ENCODE measurements around the gene ADTRP. TPM values are rescaled to one million over a fixed set of nuclear protein-coding genes. Genes with fewer than 3 reads are reported as not detected.

ADTRP gene
- total RNA-seq, 1 experiment from 2014 or later = not detected

DNA sequence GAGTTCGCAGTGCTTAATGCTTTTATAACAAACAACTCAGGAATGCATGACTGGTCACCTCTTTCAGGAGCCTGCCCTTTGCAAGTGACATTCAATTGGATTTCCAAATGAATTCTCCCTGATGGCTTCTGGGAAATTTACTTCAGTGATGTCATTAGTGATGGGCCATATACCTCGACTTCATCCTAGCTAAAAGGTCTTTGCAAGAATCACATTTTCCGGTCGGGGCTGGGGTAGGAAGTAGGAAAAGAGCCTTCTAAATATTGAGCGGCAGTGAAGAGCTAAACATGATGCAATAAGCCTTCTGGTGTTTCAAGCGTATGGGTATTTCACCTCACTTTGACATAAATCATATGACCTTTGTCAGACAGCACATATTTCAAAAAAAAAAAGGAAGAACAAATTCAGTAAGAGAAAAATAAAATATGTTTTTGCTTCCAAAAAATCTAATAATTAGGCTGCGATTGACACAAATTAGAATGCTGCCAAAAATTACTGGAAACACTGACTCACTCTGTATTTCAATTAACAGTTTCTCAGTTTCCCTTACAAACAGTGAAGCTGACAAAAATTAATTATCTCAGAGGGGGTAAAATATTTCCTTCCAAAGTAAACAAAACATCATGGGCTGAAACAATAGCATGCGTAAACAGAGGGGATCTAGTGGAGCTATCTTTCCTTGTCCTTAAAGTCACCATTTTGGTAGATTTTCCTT is 39.8 kb downstream of the ADTRP start:
- no peak for DNase-seq
- Histone ChIP-seq H3K9me3 (replicated peaks) (no peaks in the 10 kb centered on the region), H3K4me3 (no peak overlapping the region), H3K4me1 (no peaks in the 10 kb centered on the region), H3K27ac (no peak overlapping the region), H3K27me3 (no peaks in the 10 kb centered on the region), H3K36me3 (no peaks in the 10 kb centered on the region)

DNA sequence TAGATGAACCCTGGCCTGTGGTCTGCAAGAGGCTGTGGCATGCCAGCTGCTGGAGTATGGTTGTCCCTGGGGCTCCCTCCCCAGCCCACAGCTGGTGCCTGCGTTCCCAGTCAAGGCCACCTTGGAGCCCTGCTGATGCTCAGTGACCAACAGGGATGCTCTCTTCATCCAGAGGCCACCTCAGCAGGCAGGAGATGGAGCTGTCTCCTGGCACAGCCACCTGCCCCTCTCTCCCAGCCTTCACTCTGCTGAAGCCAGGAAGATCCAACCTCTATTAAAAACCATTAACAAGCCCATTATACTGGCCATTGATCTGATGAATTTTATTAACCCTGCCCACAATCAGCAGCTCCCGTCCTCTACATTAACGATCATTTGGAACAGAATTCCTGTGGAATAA is 40.4 kb downstream of the ADTRP start:
- H3K27ac ChIP-seq = no peak overlapping the region
- no peaks in the 10 kb centered on the region for H3K4me1 ChIP-seq
- no peaks in the 10 kb centered on the region for H3K27me3 ChIP-seq
- no peak for DNase-seq
- H3K9me3 ChIP-seq (replicated peaks) = no peaks in the 10 kb centered on the region
- H3K4me3 ChIP-seq = no peak overlapping the region
- H3K36me3 ChIP-seq = no peaks in the 10 kb centered on the region

- Histone ChIP-seq H3K36me3 (no peaks in the 10 kb centered on the region), H3K27ac (no peak overlapping the region), H3K4me3 (no peak overlapping the region), H3K4me1 (no peaks in the 10 kb centered on the region), H3K9me3 (replicated peaks) (no peaks in the 10 kb centered on the region), H3K27me3 (no peaks in the 10 kb centered on the region)
- DNase-seq = no peak
Measured at GRCh38 chr6:11736601-11737000, 42.0 kb downstream of the ADTRP start.

- H3K27me3 ChIP-seq = no peaks in the 10 kb centered on the region
- no peaks in the 10 kb centered on the region for H3K36me3 ChIP-seq
- H3K4me3 ChIP-seq = no peak overlapping the region
Measured at GRCh38 chr6:11734861-11735613, 43.6 kb downstream of the ADTRP start.

GRCh38 chr6:11732036-11732631 is 46.5 kb downstream of the ADTRP start:
- no peak for DNase-seq
- H3K4me3 ChIP-seq = no peak overlapping the region
- no peaks in the 10 kb centered on the region for H3K36me3 ChIP-seq
- no peaks in the 10 kb centered on the region for H3K9me3 ChIP-seq (replicated peaks)
- H3K4me1 ChIP-seq = no peaks in the 10 kb centered on the region
- H3K27me3 ChIP-seq = no peaks in the 10 kb centered on the region
- no peak overlapping the region for H3K27ac ChIP-seq

More at GRCh38 chr6:11734861-11735613, 43.6 kb downstream of the ADTRP start:
- Histone ChIP-seq H3K27ac (no peak overlapping the region), H3K4me1 (no peaks in the 10 kb centered on the region), H3K9me3 (replicated peaks) (no peaks in the 10 kb centered on the region)
- DNase-seq = no peak

GRCh38 chr6:11731423-11731822 is 47.2 kb downstream of the ADTRP start:
- DNase-seq = no peak
- no peaks in the 10 kb centered on the region for H3K27me3 ChIP-seq
- no peak overlapping the region for H3K27ac ChIP-seq
- no peaks in the 10 kb centered on the region for H3K9me3 ChIP-seq (replicated peaks)
- no peak overlapping the region for H3K4me3 ChIP-seq
- no peaks in the 10 kb centered on the region for H3K4me1 ChIP-seq
- H3K36me3 ChIP-seq = no peaks in the 10 kb centered on the region

- DNase-seq = no peak
- no peak overlapping the region for H3K27ac ChIP-seq
- H3K4me1 ChIP-seq = no peaks in the 10 kb centered on the region
- H3K36me3 ChIP-seq = no peaks in the 10 kb centered on the region
- no peaks in the 10 kb centered on the region for H3K9me3 ChIP-seq (replicated peaks)
- H3K27me3 ChIP-seq = no peaks in the 10 kb centered on the region
- no peak overlapping the region for H3K4me3 ChIP-seq
Measured at GRCh38 chr6:11730641-11731040, 48.0 kb downstream of the ADTRP start.

- Histone ChIP-seq H3K4me3 (no peak overlapping the region), H3K9me3 (replicated peaks) (no peaks in the 10 kb centered on the region), H3K36me3 (no peaks in the 10 kb centered on the region), H3K27ac (no peak overlapping the region), H3K27me3 (no peaks in the 10 kb centered on the region), H3K4me1 (no peaks in the 10 kb centered on the region)
- no peak for DNase-seq
Measured at GRCh38 chr6:11729076-11729475, 49.5 kb downstream of the ADTRP start.

- no peaks in the 10 kb centered on the region for H3K36me3 ChIP-seq
- no peak overlapping the region for H3K4me3 ChIP-seq
- no peaks in the 10 kb centered on the region for H3K27me3 ChIP-seq
- no peaks in the 10 kb centered on the region for H3K9me3 ChIP-seq (replicated peaks)
- H3K4me1 ChIP-seq = no peaks in the 10 kb centered on the region
- DNase-seq = no peak
- no peak overlapping the region for H3K27ac ChIP-seq
Measured at GRCh38 chr6:11727998-11728961, 50.3 kb downstream of the ADTRP start.

GRCh38 chr6:11727346-11727997 is 51.1 kb downstream of the ADTRP start:
- Histone ChIP-seq H3K36me3 (no peaks in the 10 kb centered on the region), H3K27ac (no peak overlapping the region), H3K9me3 (replicated peaks) (no peaks in the 10 kb centered on the region), H3K4me1 (no peaks in the 10 kb centered on the region), H3K27me3 (no peaks in the 10 kb centered on the region), H3K4me3 (no peak overlapping the region)
- no peak for DNase-seq

DNA sequence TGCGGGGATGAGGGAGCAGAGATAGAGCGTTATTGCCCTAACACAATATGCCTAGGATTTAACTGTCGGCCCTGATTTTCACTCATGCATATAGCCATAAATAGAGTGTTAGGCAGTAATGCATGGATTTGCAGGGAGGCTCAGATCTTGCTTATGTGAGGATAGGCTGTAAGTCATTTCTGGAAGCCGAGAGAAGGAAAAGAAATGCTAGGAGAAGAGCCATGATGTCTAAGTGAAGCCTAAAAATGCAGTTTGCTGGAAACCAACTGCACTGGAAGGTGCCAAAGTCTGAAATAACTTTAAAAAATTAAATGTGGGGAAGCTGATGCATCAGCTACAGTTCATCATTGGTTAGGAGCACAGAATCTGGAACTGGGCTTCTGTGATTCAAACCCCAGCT is 54.3 kb downstream of the ADTRP start:
- DNase-seq = no peak

GRCh38 chr6:11722805-11723631 is 55.6 kb downstream of the ADTRP start:
- Histone ChIP-seq H3K4me1 (no peaks in the 10 kb centered on the region), H3K4me3 (no peak overlapping the region), H3K27me3 (no peaks in the 10 kb centered on the region), H3K9me3 (replicated peaks) (no peaks in the 10 kb centered on the region), H3K36me3 (no peaks in the 10 kb centered on the region), H3K27ac (no peak overlapping the region)
- DNase-seq = no peak

More for the DNA sequence above, 54.3 kb downstream of the ADTRP start:
- Histone ChIP-seq H3K4me3 (no peak overlapping the region), H3K4me1 (no peaks in the 10 kb centered on the region), H3K9me3 (replicated peaks) (no peaks in the 10 kb centered on the region), H3K27ac (no peak overlapping the region), H3K36me3 (no peaks in the 10 kb centered on the region), H3K27me3 (no peaks in the 10 kb centered on the region)

DNA sequence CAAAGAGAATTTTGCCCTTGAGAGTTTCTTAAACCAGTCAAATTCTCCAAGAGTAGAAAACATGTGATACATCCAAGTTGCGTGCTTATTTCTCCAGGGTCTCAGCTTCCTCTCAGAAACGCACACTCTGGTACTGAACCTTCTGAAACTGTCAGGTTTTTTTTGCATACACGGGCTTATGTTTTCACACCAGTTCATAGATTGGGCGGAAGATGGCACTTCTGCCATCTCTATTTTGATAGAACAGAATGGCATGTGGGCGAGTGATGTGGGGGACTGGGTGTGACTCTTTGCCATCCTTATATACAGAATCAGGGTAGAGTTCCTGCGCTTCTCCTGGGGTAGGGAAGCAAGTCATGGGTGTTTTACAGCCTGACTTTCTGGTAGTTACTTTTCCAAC is 56.4 kb downstream of the ADTRP start:
- no peaks in the 10 kb centered on the region for H3K36me3 ChIP-seq
- H3K4me1 ChIP-seq = no peaks in the 10 kb centered on the region
- DNase-seq = no peak
- no peaks in the 10 kb centered on the region for H3K27me3 ChIP-seq
- no peak overlapping the region for H3K4me3 ChIP-seq
- H3K9me3 ChIP-seq (replicated peaks) = no peaks in the 10 kb centered on the region
- H3K27ac ChIP-seq = no peak overlapping the region
